Sigmoid colon (tissue), 7 donors: ENCODE data around the gene BANP. TPM values are rescaled to one million over a fixed set of nuclear protein-coding genes. Genes with fewer than 3 reads are reported as not detected.

Source experiments
- DNase-seq: peaks from one replicate; pipeline ENCODE4 v3.0.0-alpha.2; 2019
- H3K27ac ChIP-seq, 4 donors: fragments of 200-600 bp; sonication (generic); one replicate each; pipeline ENCODE4 v1.5.1; 2016 to 2019; ENCODE audit warnings: mild to moderate bottlenecking in 1 of 4
- H3K27me3 ChIP-seq, 3 donors: fragments of 200-600 bp; sonication (generic); one replicate each; pipeline ENCODE4 v1.5.1; 2019; ENCODE audit warnings: mild to moderate bottlenecking in 1 of 3
- H3K36me3 ChIP-seq, 4 donors: fragments of 200-600 bp; sonication (generic); one replicate each; pipeline ENCODE4 v1.5.1; 2016 to 2019
- H3K4me1 ChIP-seq, 4 donors: fragments of 200-600 bp; sonication (generic); one replicate each; pipeline ENCODE4 v1.5.1; 2017 to 2019
- H3K4me3 ChIP-seq, 4 donors: fragments of 200-600 bp; sonication (generic); one replicate each; pipeline ENCODE4 v1.5.1; 2017 to 2019; ENCODE audit warnings: mild to moderate bottlenecking in 2 of 4, moderate library complexity in 1 of 4
- H3K9me3 ChIP-seq, 4 donors: fragments of 200-600 bp in 3 of 4; sonication (generic) in 3 of 4; one replicate each; pipeline versions ENCODE4 v1.5.1 to v1.6.1; 2013 to 2019
- EP300 ChIP-seq, 4 donors: sonication (generic); formaldehyde crosslinking; IDR thresholded peaks; one replicate each; pipeline ENCODE4 v1.6.1; 2017; ENCODE audit warnings: antibody characterized with exemption in 4 of 4
- POLR2A ChIP-seq, 2 donors: fragments of 450-650 bp; IDR thresholded peaks; one replicate each; pipeline ENCODE4 v1.6.1; 2016; ENCODE audit warnings: antibody characterized with exemption in 2 of 2, mild to moderate bottlenecking in 2 of 2, moderate library complexity in 2 of 2
- POLR2AphosphoS5 ChIP-seq, 4 donors: sonication (generic); formaldehyde crosslinking; IDR thresholded peaks; one replicate each; pipeline ENCODE4 v1.6.1; 2017; ENCODE audit warnings: antibody characterized with exemption in 4 of 4
- WGBS, 2 donors: extraction: QIAGEN DNeasy Blood & Tissue Kit; methylation state at CpG; one replicate each; pipeline ENCODE4 v1.1.7; 2013; 5-methylcytosine and 5-hydroxymethylcytosine counted together
- intact Hi-C: fragments of 100-400 bp; cut with DNase I; formaldehyde crosslinking; loops from one replicate; pipeline ENCODE4 v1.15.1; 2023
- polyA plus RNA-seq, 3 donors: library from polyadenylated mRNA; stranded (reverse); fragments of 200-250 nt; gene quantifications; one replicate each; pipeline ENCODE4 v1.2.3, GENCODE V29; 2013
- total RNA-seq, 4 donors: library from RNA; depleted of rRNA; stranded (reverse); fragments of >200 nt; gene quantifications; one replicate each; pipeline ENCODE4 v1.1.0, GENCODE V29; 2016
- TF ChIP-seq, protein P1 (sequence below), 4 experiments: fragments of 450-650 bp in 3 of 4; fragments of 200-600 bp in 1 of 4; IDR thresholded peaks; one replicate each; pipeline ENCODE4 v1.5.1; 2016 to 2019; ENCODE audit warnings: antibody characterized with exemption in 4 of 4, mild to moderate bottlenecking in 3 of 4, moderate library complexity in 2 of 4
- donor health status: healthy with polysubstance abuse.
- donor health status: Bipolar disorder and iron deficiency.
- donor health status: healthy.

The BANP gene
- total and polyA plus RNA-seq, 7 donors: 8.4 to 31.0 (median 17.4) TPM

DNA sequence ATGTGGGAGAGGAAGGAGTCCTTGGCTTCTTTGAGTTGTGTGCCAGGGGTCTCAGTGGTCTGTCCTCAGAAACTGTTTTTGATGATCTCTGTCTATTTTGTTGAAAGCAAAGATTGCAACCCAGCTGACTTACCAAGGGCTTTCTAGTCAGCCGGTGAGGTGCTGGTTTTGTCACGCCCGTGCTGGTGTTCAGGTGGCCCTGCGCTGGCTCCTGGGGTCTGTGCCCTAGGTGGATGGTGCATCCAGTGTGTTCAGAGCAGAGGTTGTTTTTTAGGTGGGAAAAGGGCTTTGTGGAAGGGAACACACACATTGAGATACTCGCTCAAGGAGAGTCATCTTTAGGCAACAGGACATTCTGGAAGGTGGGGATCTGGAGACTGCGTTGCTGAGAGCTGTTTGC lies 51.0 kb downstream of the BANP start:
- intact Hi-C loops: no loop called here
- H3K27me3 ChIP-seq: no peaks in the 10 kb centered on the region
- H3K4me1 ChIP-seq: no peaks in the 10 kb centered on the region
- H3K9me3 ChIP-seq: no peaks in the 10 kb centered on the region
- DNase-seq: peak; percentile 17
- no peak overlapping the region for H3K27ac ChIP-seq
- TF ChIP-seq POLR2A (IDR thresholded peaks at IDR 0.05) (no peak), EP300 (IDR thresholded peaks at IDR 0.05) (no peak), POLR2AphosphoS5 (IDR thresholded peaks at IDR 0.05) (no peak)
- TF ChIP-seq, protein P1, sequence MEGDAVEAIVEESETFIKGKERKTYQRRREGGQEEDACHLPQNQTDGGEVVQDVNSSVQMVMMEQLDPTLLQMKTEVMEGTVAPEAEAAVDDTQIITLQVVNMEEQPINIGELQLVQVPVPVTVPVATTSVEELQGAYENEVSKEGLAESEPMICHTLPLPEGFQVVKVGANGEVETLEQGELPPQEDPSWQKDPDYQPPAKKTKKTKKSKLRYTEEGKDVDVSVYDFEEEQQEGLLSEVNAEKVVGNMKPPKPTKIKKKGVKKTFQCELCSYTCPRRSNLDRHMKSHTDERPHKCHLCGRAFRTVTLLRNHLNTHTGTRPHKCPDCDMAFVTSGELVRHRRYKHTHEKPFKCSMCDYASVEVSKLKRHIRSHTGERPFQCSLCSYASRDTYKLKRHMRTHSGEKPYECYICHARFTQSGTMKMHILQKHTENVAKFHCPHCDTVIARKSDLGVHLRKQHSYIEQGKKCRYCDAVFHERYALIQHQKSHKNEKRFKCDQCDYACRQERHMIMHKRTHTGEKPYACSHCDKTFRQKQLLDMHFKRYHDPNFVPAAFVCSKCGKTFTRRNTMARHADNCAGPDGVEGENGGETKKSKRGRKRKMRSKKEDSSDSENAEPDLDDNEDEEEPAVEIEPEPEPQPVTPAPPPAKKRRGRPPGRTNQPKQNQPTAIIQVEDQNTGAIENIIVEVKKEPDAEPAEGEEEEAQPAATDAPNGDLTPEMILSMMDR (IDR thresholded peaks at IDR 0.05): no peak
- H3K4me3 ChIP-seq: no peak overlapping the region
- WGBS, 2 donors: 98% methylated on average over 6 of the region's 6 CpGs
- H3K36me3 ChIP-seq: peaks cover 0 to 26% (median 11%) of the 10 kb centered on the region in 4 donors

GRCh38 chr16:88002749-88003148 lies 51.5 kb downstream of the BANP start:
- intact Hi-C loops: no loop called here
- 95 to 98% methylated on average over 4 of the region's 4 CpGs for WGBS, 2 donors
- no peak overlapping the region for H3K27ac ChIP-seq
- no peak overlapping the region for H3K4me3 ChIP-seq
- peak; percentile 25 for DNase-seq
- H3K36me3 ChIP-seq: peaks cover 0 to 31% (median 12%) of the 10 kb centered on the region in 4 donors
- H3K4me1 ChIP-seq: no peaks in the 10 kb centered on the region
- no peak for TF ChIP-seq EP300 (IDR thresholded peaks at IDR 0.05)
- TF ChIP-seq POLR2A (IDR thresholded peaks at IDR 0.05): no peak
- TF ChIP-seq, protein P1 (IDR thresholded peaks at IDR 0.05): no peak
- TF ChIP-seq POLR2AphosphoS5 (IDR thresholded peaks at IDR 0.05): no peak
- no peaks in the 10 kb centered on the region for H3K9me3 ChIP-seq
- H3K27me3 ChIP-seq: no peaks in the 10 kb centered on the region

DNA sequence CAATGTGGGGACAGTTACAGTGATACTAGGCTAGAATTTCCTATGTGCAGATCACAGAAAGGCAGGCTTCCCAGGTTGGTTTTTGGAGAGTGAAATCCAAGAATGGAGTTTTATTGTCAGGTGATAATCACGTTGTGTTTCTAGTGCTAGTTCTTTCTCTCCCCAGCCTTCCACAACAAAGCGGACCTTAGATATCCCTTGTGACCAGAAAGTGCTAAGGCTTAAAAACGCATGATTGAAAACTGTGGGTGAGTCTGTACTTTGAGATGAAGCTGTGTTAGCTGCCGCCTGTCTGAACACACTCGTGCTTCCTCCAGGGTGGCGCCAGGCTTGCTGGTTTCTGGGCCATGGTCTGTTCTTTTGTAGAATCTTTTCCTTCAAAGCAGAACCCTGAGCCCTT lies 52.1 kb downstream of the BANP start:
- peak; percentile 6 for DNase-seq
- no peaks in the 10 kb centered on the region for H3K27me3 ChIP-seq
- WGBS, 2 donors: 94% methylated on average over 6 of the region's 6 CpGs
- intact Hi-C loops: no loop called here
- no peak overlapping the region for H3K27ac ChIP-seq
- H3K4me1 ChIP-seq: no peaks in the 10 kb centered on the region
- H3K4me3 ChIP-seq: no peak overlapping the region
- TF ChIP-seq, protein P1 (IDR thresholded peaks at IDR 0.05): no peak
- no peak for TF ChIP-seq POLR2AphosphoS5 (IDR thresholded peaks at IDR 0.05)
- TF ChIP-seq POLR2A (IDR thresholded peaks at IDR 0.05): no peak
- TF ChIP-seq EP300 (IDR thresholded peaks at IDR 0.05): no peak
- H3K9me3 ChIP-seq: no peaks in the 10 kb centered on the region
- peaks cover 0 to 37% (median 14%) of the 10 kb centered on the region in 4 donors for H3K36me3 ChIP-seq

DNA sequence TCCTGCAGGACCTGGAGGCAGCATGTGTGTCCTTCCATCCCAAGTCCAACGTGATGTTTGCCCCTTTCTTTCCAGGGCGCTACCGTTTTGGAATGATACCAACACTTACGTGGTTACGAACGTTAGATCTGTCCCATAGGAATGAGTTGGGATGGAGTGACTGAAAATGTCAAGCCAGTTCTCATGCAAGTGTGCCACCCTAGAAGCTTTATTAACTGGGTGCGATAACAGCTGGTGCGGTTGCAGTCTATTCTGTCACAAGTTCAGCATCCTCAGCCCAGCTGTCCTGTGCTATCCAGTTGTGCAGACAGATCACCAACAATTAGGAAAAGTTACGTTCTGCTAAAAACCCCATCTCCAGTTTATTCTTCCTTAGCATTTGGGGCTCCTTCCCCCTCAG lies 52.5 kb downstream of the BANP start:
- TF ChIP-seq, protein P1 (IDR thresholded peaks at IDR 0.05): no peak
- no peak for TF ChIP-seq POLR2AphosphoS5 (IDR thresholded peaks at IDR 0.05)
- TF ChIP-seq EP300 (IDR thresholded peaks at IDR 0.05): no peak
- no peak for TF ChIP-seq POLR2A (IDR thresholded peaks at IDR 0.05)
- 88 to 92% methylated on average over 9 of the region's 9 CpGs for WGBS, 2 donors
- Histone ChIP-seq H3K27me3 (no peaks in the 10 kb centered on the region), H3K4me1 (no peaks in the 10 kb centered on the region), H3K9me3 (no peaks in the 10 kb centered on the region), H3K36me3 (peaks cover 0 to 38% (median 14%) of the 10 kb centered on the region in 4 donors), H3K4me3 (no peak overlapping the region), H3K27ac (no peak overlapping the region)
- intact Hi-C loops: no loop called here
- peak; percentile 10 for DNase-seq

DNA sequence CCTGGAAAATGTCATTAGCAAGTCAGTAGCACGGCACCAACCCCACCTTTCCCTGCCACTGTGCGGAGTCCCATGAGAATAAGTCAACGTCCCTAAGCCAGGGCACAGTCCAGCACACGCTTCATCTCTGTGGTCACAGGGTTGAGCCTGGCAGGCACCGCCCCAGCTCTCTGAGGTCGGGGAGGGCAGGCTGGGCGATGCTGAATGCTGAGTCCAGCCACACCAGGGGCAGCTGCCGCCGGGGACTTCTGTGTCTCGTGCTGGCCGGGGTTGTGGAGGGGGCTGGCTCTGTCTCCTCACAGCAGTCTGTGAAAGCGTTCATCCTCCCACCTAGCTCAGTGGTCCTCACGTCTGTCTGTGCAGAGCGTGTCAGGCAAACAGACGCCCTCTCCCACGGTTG lies 53.2 kb downstream of the BANP start:
- TF ChIP-seq POLR2AphosphoS5 (IDR thresholded peaks at IDR 0.05): no peak
- TF ChIP-seq EP300 (IDR thresholded peaks at IDR 0.05): no peak
- TF ChIP-seq, protein P1 (IDR thresholded peaks at IDR 0.05): no peak
- no peak overlapping the region for H3K4me3 ChIP-seq
- H3K27ac ChIP-seq: no peak overlapping the region
- H3K27me3 ChIP-seq: no peaks in the 10 kb centered on the region
- DNase-seq: peak; percentile 61
- H3K36me3 ChIP-seq: peaks cover 0 to 38% (median 14%) of the 10 kb centered on the region in 4 donors
- H3K4me1 ChIP-seq: no peaks in the 10 kb centered on the region
- WGBS, 2 donors: 94% methylated on average over 16 of the region's 16 CpGs
- intact Hi-C loops: no loop called here
- no peaks in the 10 kb centered on the region for H3K9me3 ChIP-seq
